ENCODE data around the gene BBS9. TPM values are rescaled to one million over a fixed set of nuclear protein-coding genes. Genes with fewer than 3 reads are reported as not detected.

BBS9 gene
- total RNA-seq, 1 experiment from 2014 or later = 3.8 TPM

DNA sequence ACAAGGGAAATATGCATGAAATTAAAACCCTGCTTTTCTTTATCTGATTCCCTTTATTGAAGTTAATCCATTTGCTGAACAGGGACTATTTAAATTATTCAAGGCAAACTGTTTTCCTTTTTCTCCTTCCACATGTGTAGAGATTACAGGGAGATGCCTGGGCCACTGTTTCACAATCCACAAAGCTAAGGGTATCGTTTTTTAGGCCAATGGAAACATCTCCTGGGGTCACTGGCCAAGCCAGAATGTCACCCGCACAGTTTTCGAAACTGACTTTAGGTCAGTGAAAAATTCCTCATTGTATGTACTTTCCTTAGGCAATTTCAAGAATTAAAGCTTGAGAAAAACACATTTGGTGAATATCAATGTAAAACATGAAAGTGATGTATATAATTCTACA is 516.8 kb downstream of the BBS9 start:
- DNase-seq (ENCODE audit: low spot score) = no peak

GRCh38 chr7:33646891-33647391 is 517.6 kb downstream of the BBS9 start:
- DNase-seq (ENCODE audit: low spot score) = no peak

- no peak for DNase-seq (ENCODE audit: low spot score)
These were observed 520.4 kb downstream of the BBS9 start for GRCh38 chr7:33649476-33650441.

DNA sequence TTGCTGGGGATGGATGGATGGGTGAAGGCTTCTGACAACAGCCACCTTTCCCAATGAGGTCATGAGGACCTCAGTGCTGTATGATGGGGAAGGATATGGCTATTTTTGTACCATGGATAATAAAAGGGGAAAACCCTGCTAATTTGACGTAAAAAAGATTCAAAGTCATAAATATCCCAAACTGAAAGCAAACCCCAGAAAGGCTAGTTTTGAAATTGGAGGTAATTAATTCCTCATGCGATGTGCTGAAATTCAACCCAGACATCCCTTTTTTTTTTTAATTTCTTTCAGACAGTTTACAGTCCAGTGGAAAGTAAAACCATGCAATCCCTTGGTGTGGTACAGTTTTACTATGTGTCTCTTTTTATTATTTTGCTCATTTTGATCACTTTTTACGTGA is 521.5 kb downstream of the BBS9 start:
- DNase-seq (ENCODE audit: low spot score) = no peak

- no peak for DNase-seq (ENCODE audit: low spot score)
These were observed 522.7 kb downstream of the BBS9 start for GRCh38 chr7:33651998-33652515.

GRCh38 chr7:33654676-33655075 is 525.3 kb downstream of the BBS9 start:
- DNase-seq (ENCODE audit: low spot score) = no peak

Small RNA genes lying within 50 kb of the gene (small RNA-seq; reads per million reads assigned to genes)
- not detected for gene AC007312.1
- not detected for gene AC074338.1
- 4.6 reads per million, percentile 81 among the genes with 10 or more reads in this experiment for gene RNA5SP229

Other genes with a start within 250 kb of the BBS9 start
- 29.1 and 36.1 TPM in 2 replicates for gene KBTBD2, start 237.8 kb upstream of the BBS9 start, total RNA-seq (2014; rRNA removed; shearing (Covaris generic))
- gene FKBP9, start 172.1 kb upstream of the BBS9 start, total RNA-seq (2014; rRNA removed; shearing (Covaris generic)) = 63.5 and 77.2 TPM in 2 replicates
- 30.6 and 35.6 TPM in 2 replicates for gene NT5C3A, start 66.8 kb upstream of the BBS9 start, total RNA-seq (2014; rRNA removed; shearing (Covaris generic))
- 12.0 and 12.6 TPM in 2 replicates for gene RP9, start 20.2 kb upstream of the BBS9 start, total RNA-seq (2014; rRNA removed; shearing (Covaris generic))